Pancreas (tissue), 10 donors: ENCODE data around the gene FAM114A1. TPM values are rescaled to one million over a fixed set of nuclear protein-coding genes. Genes with fewer than 3 reads are reported as not detected.
"Not testable (repeated sequence)": the region's sequence is repeated elsewhere in the genome, so short reads cannot be mapped to it uniquely, and the experiment has no call there.

Experiments used
- ATAC-seq, 4 donors: fragments of 200-7000 bp; cut with Tn5 transposase; one replicate each; pipeline versions ENCODE4 v1.8.0 to v1.9.1; 2020; ENCODE audit warnings: mild to moderate bottlenecking in 4 of 4, moderate library complexity in 4 of 4
- DNase-seq, 6 donors: peaks; one replicate each; pipeline ENCODE4 v3.0.0-alpha.2; 2020
- FAIRE-seq: peaks from 2 replicates; lab custom pipeline; 2012; peaks lifted over from hg19 to GRCh38; lab: Jason Lieb, UNC
- H3K27ac ChIP-seq, 4 donors: fragments of 200-600 bp; sonication (generic); 1 replicate in 3 of 4; 2 replicates in 1 of 4; pipeline versions ENCODE4 v1.5.0 to v1.8.0; 2020
- H3K27me3 ChIP-seq, 4 donors: fragments of 200-600 bp; one replicate each; pipeline ENCODE4 v1.8.0; 2021
- H3K36me3 ChIP-seq, 3 donors: fragments of 200-600 bp; sonication (generic) in 1 of 3; one replicate each; pipeline versions ENCODE4 v1.5.0 to v1.8.0; 2020 to 2021
- H3K4me1 ChIP-seq, 3 donors: fragments of 200-600 bp; one replicate each; pipeline ENCODE4 v1.8.0; 2021
- H3K4me3 ChIP-seq, 4 donors: fragments of 200-600 bp; sonication (generic) in 2 of 4; one replicate each; pipeline versions ENCODE4 v1.5.0 to v1.8.0; 2020 to 2021
- H3K9me3 ChIP-seq, 4 donors: fragments of 200-600 bp; one replicate each; pipeline ENCODE4 v1.8.0; 2021
- CTCF ChIP-seq, 4 donors: fragments of 200-600 bp; sonication (generic) in 3 of 4; IDR thresholded peaks; one replicate each; pipeline versions ENCODE4 v1.5.0 to v1.8.0; 2021; ENCODE audit warnings: antibody characterized with exemption in 4 of 4
- WGBS, 2 donors: extraction: QIAGEN DNeasy Blood & Tissue Kit; methylation state at CpG; one replicate each; pipeline ENCODE4 v1.1.7; 2013; 5-methylcytosine and 5-hydroxymethylcytosine counted together
- intact Hi-C, 3 donors: fragments of 100-400 bp; cut with DNase I; formaldehyde crosslinking; loops; one replicate each; pipeline versions ENCODE4 v1.11.1 to v1.14.2; 2022
- polyA plus RNA-seq, 2 donors: library from polyadenylated mRNA; stranded (reverse); fragments of 200-250 nt; gene quantifications; one replicate each; pipeline ENCODE4 v1.2.3, GENCODE V29; 2013
- total RNA-seq, 6 donors: library from RNA; stranded (reverse); fragmentation: NEBNext Ultra II Directional in 4 of 6; extraction: Animal tissue kit (Norgen Biotek cat#: 25700) in 4 of 6; gene quantifications; one replicate each; pipeline versions ENCODE4 v1.2.1 to v1.2.4, GENCODE V29; 2021 to 2023
- donor health status: healthy with polysubstance abuse.
- donor health status: DM: no; HTN: no; CAD: no; lungs with moderate emphysema.
- donor health status: DM: no; HTN: no; CAD: no.
- donor health status: control.
- donor health status: control.
- donor health status: Bipolar disorder and iron deficiency.
- donor health status: DM: yes; HTN: yes; CAD: no.
- donor health status: DM: no; HTN: no; CAD: no.
- donor health status: DM: no; HTN: no; CAD: no.
- donor health status: DM: yes; HTN: yes; CAD: no.

The FAM114A1 gene
- total and polyA plus RNA-seq, 8 donors: 8.0 to 42.8 (median 20.3) TPM

DNA sequence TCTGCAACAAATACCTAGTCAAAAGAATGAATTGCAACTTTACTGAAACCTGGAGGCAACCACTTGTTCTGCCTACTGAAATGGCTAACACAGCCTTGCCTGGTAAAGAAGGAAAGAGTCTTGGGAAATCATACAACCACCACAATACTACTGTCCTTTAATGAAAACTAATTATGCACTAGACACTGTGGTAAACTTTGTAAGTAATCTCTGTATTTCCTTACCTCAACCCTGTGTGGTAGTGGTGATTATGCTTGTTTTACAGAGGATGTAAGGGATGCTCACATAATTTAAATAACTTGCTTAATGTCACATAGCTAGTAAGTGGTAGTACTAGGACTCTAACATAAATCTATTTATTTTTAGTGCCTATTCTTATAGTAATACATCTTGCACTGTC lies 119.9 kb downstream of the FAM114A1 start:
- Histone ChIP-seq H3K36me3 (no peaks in the 10 kb centered on the region), H3K9me3 (no peaks in the 10 kb centered on the region), H3K4me1 (no peaks in the 10 kb centered on the region), H3K27ac (no peak overlapping the region), H3K27me3 (no peaks in the 10 kb centered on the region), H3K4me3 (no peak overlapping the region)
- DNase-seq (no peak), FAIRE-seq (no peak), ATAC-seq (no peak)
- no peak for TF ChIP-seq CTCF (IDR thresholded peaks at IDR 0.05)
- intact Hi-C loops: no loop called here

DNA sequence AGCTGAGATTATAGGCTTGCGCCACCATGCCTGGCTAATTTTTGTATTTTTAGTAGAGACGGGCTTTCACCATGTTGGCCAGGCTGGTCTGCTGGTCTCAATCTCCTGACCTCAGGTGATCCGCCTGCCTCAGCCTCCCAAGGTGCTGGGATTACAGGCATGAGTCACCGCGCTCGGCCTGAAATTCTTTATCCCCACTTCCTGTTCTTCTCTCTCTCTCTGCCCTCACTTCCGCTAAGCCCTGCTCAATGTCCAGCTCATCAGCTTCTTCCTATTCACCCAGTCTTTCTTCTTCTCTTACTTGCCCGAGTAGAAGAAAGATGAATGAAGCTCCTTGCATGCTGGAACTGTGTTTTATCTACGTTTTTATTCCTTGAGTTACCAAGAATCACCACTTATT lies 120.7 kb downstream of the FAM114A1 start:
- WGBS, 2 donors: 81 to 85% methylated on average over 8 to 9 of the region's 9 CpGs
- ATAC-seq, DNase-seq, H3K27ac ChIP-seq, H3K36me3 ChIP-seq, H3K27me3 ChIP-seq, intact Hi-C loops, H3K4me3 ChIP-seq, FAIRE-seq, H3K4me1 ChIP-seq, H3K9me3 ChIP-seq: not testable (repeated sequence)

- WGBS, 2 donors: 86 to 93% methylated on average over 6 of the region's 6 CpGs
- Histone ChIP-seq H3K9me3 (no peaks in the 10 kb centered on the region), H3K27ac (no peak overlapping the region), H3K36me3 (no peaks in the 10 kb centered on the region), H3K4me1 (no peaks in the 10 kb centered on the region), H3K4me3 (no peak overlapping the region), H3K27me3 (no peaks in the 10 kb centered on the region)
- no peak for TF ChIP-seq CTCF (IDR thresholded peaks at IDR 0.05)
- intact Hi-C loops: no loop called here
- FAIRE-seq: no peak
- no peak for DNase-seq
- no peak for ATAC-seq
These were observed 121.9 kb downstream of the FAM114A1 start for GRCh38 chr4:38989487-38989886.

DNA sequence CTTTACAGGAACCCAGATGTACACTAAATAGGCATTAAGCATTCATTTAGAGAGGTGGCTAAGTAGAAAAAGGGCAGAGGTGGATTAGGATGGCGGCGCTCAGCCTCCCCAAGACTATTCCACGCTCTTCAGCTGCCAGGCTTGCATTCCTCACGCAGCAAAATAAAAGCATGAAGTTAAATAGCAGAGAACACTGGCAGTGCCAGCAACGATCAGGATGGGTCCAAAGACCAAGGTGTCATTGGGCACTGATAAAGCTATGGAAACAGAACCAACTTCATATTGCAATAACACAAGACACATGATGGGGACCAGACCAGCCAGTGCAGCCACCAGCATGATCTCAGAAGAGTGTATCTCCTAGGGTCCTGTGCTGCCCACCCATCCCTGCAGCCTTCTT lies 122.6 kb downstream of the FAM114A1 start:
- no peak for DNase-seq
- no peak overlapping the region for H3K27ac ChIP-seq
- H3K4me3 ChIP-seq: no peak overlapping the region
- H3K36me3 ChIP-seq: no peaks in the 10 kb centered on the region
- no peak for FAIRE-seq
- no peaks in the 10 kb centered on the region for H3K27me3 ChIP-seq
- no peaks in the 10 kb centered on the region for H3K9me3 ChIP-seq
- H3K4me1 ChIP-seq: no peaks in the 10 kb centered on the region
- no peak for ATAC-seq
- WGBS, 2 donors: 78 to 83% methylated on average over 5 of the region's 5 CpGs
- intact Hi-C loops: no loop called here
- no peak for TF ChIP-seq CTCF (IDR thresholded peaks at IDR 0.05)

GRCh38 chr4:38993683-38994082 lies 126.1 kb downstream of the FAM114A1 start:
- no peak overlapping the region for H3K27ac ChIP-seq
- intact Hi-C loops: no loop called here
- no peak for FAIRE-seq

More at GRCh38 chr4:38993683-38994082, 126.1 kb downstream of the FAM114A1 start:
- Histone ChIP-seq H3K36me3 (no peaks in the 10 kb centered on the region), H3K4me3 (no peak overlapping the region), H3K4me1 (no peaks in the 10 kb centered on the region), H3K9me3 (no peaks in the 10 kb centered on the region), H3K27me3 (no peaks in the 10 kb centered on the region)
- WGBS, 2 donors: 83 to 89% methylated on average over 3 of the region's 3 CpGs
- ATAC-seq: no peak
- no peak for TF ChIP-seq CTCF (IDR thresholded peaks at IDR 0.05)
- DNase-seq: no peak
